HG02571 (cell line): Measurements from ENCODE around the gene PTMA.
"Not testable (repeated sequence)": the region's sequence is repeated elsewhere in the genome, so short reads cannot be mapped to it uniquely, and the experiment has no call there.

Source experiments
- ATAC-seq: cut with Tn5 transposase; IDR thresholded peaks from one replicate; pipeline ENCODE4 v1.9.1; 2021; ENCODE audit warnings: mild to moderate bottlenecking, moderate library complexity; ENCODE audit not compliant: unreplicated experiment

Gene PTMA

GRCh38 chr2:231691251-231691772 lies 17.0 kb upstream of the PTMA start:
- no peak for ATAC-seq

- ATAC-seq, result no peak
These were observed 15.5 kb upstream of the PTMA start for GRCh38 chr2:231692847-231693246.

- ATAC-seq, result no peak
These were observed 14.4 kb upstream of the PTMA start for GRCh38 chr2:231693956-231694355.

- ATAC-seq, result no peak
These were observed 12.3 kb upstream of the PTMA start for GRCh38 chr2:231696004-231696367.

- no peak for ATAC-seq
These were observed 9.3 kb upstream of the PTMA start for GRCh38 chr2:231699006-231699405.

GRCh38 chr2:231701456-231702373 lies 6.6 kb upstream of the PTMA start:
- ATAC-seq, result no peak

- ATAC-seq, result no peak
These were observed 4.3 kb upstream of the PTMA start for GRCh38 chr2:231704017-231704416.

- peak; percentile 36 for ATAC-seq
These were observed 1.3 kb upstream of the PTMA start for GRCh38 chr2:231706731-231707624.

- no peak for ATAC-seq
These were observed 749 bp upstream of the PTMA start for GRCh38 chr2:231707625-231707926.

- no peak for ATAC-seq
These were observed 679 bp downstream of the PTMA start for GRCh38 chr2:231708773-231709635.

- ATAC-seq, result no peak
These were observed 1.3 kb downstream of the PTMA start for GRCh38 chr2:231709636-231709980.

GRCh38 chr2:231709981-231710798 lies 1.9 kb downstream of the PTMA start:
- ATAC-seq, result peak; percentile 14

GRCh38 chr2:231710799-231711676 lies 2.7 kb downstream of the PTMA start:
- no peak for ATAC-seq

- no peak for ATAC-seq
These were observed 3.5 kb downstream of the PTMA start for GRCh38 chr2:231711677-231712450.

- not testable (repeated sequence) for ATAC-seq
These were observed 4.2 kb downstream of the PTMA start for GRCh38 chr2:231712451-231713021.

GRCh38 chr2:231713406-231713729 lies 5.0 kb downstream of the PTMA start:
- not testable (repeated sequence) for ATAC-seq

- ATAC-seq, result no peak
These were observed 5.7 kb downstream of the PTMA start for GRCh38 chr2:231713730-231714638.
